ENCODE results near the gene ARSB.

The ARSB gene

DNA sequence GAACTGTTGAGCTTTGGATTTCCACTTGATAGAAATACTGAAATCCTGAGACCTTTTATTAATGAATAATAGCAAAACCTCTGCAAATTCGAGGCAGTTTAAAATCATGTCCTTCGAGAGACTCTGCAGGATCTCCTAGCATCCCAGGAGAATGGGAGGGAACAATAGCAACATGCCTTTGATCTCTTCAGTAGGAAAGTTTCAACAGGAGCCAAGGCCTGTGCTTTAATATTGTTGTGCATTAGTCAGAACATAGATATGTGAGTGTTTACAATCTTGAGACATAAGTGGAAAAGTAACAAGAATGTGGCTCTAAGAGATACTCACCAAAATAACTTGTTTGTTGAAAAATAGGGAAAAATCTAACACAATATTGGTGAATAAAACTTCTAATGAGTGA, 253.2 kb downstream of the ARSB start:
- DNase-seq (ENCODE audit: low spot score in 2 of 2) = no peak
- Histone ChIP-seq H3K4me3 (no peak overlapping the region), H3K27me3 (ENCODE audit: low read depth) (no peaks in the 10 kb centered on the region), H3K4me1 (peaks cover 18% of the 10 kb centered on the region), H3K9me3 (no peaks in the 10 kb centered on the region), H3K36me3 (replicated peaks) (no peaks in the 10 kb centered on the region)
- in situ Hi-C loops (cut with MboI; ENCODE audit: low sequenced_read_pairs) = no loop called here

- in situ Hi-C loops (cut with MboI; ENCODE audit: low sequenced_read_pairs) = no loop called here
- Histone ChIP-seq H3K9me3 (no peaks in the 10 kb centered on the region), H3K36me3 (replicated peaks) (no peaks in the 10 kb centered on the region), H3K4me3 (no peak overlapping the region), H3K4me1 (peaks cover 9% of the 10 kb centered on the region), H3K27me3 (ENCODE audit: low read depth) (no peaks in the 10 kb centered on the region)
- no peak for DNase-seq (ENCODE audit: low spot score in 2 of 2)
Measured at GRCh38 chr5:78730300-78731094, 254.6 kb downstream of the ARSB start.

DNA sequence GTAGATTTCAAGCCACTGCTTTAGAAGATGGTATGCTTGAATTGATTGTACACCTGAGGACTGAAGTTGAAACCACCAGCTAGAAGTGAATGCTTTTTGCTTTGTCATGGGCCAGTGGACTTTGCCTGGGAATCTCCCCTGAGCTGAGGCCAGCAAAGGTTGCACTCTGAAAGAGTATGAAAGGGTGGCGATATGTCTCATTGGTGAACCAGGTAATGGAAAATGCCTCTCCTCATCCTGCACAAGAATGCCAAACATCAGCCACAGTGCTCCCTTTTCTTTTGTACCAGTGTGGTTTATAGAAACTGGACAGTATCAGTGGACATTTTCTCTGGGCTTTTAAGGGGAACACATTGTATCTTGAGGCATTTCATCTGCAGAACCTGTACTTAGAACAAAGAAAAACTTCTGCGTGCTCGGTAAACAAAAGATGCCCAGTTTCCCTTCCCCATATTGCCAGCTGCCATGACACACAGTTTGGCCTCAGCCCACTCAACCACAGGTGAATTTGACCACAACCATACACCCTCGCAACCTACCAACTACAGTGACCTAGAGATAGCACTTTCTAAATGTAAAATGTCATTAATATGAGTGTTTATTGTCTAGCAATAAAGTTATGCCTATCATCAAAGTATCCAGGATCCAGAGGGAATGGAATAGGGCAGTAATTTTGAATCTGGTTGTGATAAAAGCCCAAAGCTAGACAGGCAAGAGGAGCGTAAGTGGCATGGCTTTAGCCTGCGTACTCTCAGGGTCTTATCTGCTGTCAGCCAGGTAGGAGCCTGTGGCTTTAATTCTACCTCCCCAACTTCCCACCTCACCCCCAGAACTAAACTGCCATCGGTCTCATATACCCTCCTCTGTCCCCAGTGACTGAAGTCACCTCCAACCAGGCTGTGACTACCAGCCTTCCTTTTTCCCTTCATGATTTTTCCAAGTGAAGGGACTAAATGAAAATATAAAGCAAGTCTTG, 257.0 kb downstream of the ARSB start:
- no peaks in the 10 kb centered on the region for H3K9me3 ChIP-seq
- no peak for DNase-seq (ENCODE audit: low spot score in 2 of 2)
- H3K4me1 ChIP-seq = peaks cover 15% of the 10 kb centered on the region
- no peaks in the 10 kb centered on the region for H3K36me3 ChIP-seq (replicated peaks)
- no peaks in the 10 kb centered on the region for H3K27me3 ChIP-seq (ENCODE audit: low read depth)
- no peak overlapping the region for H3K4me3 ChIP-seq
- in situ Hi-C loops (cut with MboI; ENCODE audit: low sequenced_read_pairs) = no loop called here

Data from HAP-1 (cell line).